Trophoblast cell (in vitro differentiated cells and primary cell): ENCODE data around the gene CSN1S1.

Experiments
- DNase-seq, 2 donors: peaks; one replicate each; pipeline ENCODE4 v3.0.0-alpha.2; 2016
- H2AFZ ChIP-seq: 2 replicates; pipeline ENCODE4 v1.6.1; 2013; ENCODE audit warnings: low read length, moderate library complexity, mild to moderate bottlenecking; ENCODE audit not compliant: insufficient read depth, poor library complexity
- H2AK5ac ChIP-seq: 2 replicates; pipeline ENCODE4 v1.6.1; 2013; ENCODE audit warnings: mild to moderate bottlenecking, low read length
- H2BK120ac ChIP-seq: 2 replicates; pipeline ENCODE4 v1.6.1; 2013; ENCODE audit warnings: low read length, mild to moderate bottlenecking, moderate library complexity; ENCODE audit not compliant: insufficient read depth, poor library complexity
- H2BK12ac ChIP-seq: 2 replicates; pipeline ENCODE4 v1.6.1; 2013; ENCODE audit warnings: mild to moderate bottlenecking, low read length, moderate library complexity
- H2BK5ac ChIP-seq: 2 replicates; pipeline ENCODE4 v1.6.1; 2013; ENCODE audit warnings: low read length, low read depth, moderate library complexity, mild to moderate bottlenecking; ENCODE audit not compliant: poor library complexity
- H3K14ac ChIP-seq: 2 replicates; pipeline ENCODE4 v1.6.1; 2013; ENCODE audit warnings: mild to moderate bottlenecking, low read length
- H3K18ac ChIP-seq: 2 replicates; pipeline ENCODE4 v1.6.1; 2013; ENCODE audit warnings: mild to moderate bottlenecking, low read length
- H3K23ac ChIP-seq: 2 replicates; pipeline ENCODE4 v1.6.1; 2013; ENCODE audit warnings: low read length
- H3K27ac ChIP-seq: 2 replicates; pipeline ENCODE4 v1.5.1; 2013; ENCODE audit warnings: low read depth, mild to moderate bottlenecking, inconsistent platforms, low read length, moderate library complexity
- H3K27me3 ChIP-seq: 2 replicates; pipeline ENCODE4 v1.6.1; 2013; ENCODE audit warnings: inconsistent platforms, mild to moderate bottlenecking, low read length, moderate library complexity; ENCODE audit not compliant: insufficient read depth
- H3K36me3 ChIP-seq, 2 experiments: 1 replicate in 1 of 2; 2 replicates in 1 of 2; pipeline ENCODE4 v1.6.1; 2013; ENCODE audit warnings: low read length in 2 of 2, mild to moderate bottlenecking in 2 of 2, moderate library complexity in 1 of 2; ENCODE audit not compliant: insufficient read depth in 2 of 2, control insufficient read depth in 1 of 2
- H3K4ac ChIP-seq: 2 replicates; pipeline ENCODE4 v1.6.1; 2013; ENCODE audit warnings: low read depth, mild to moderate bottlenecking, low read length, moderate library complexity
- H3K4me1 ChIP-seq, 2 experiments: 1 replicate in 1 of 2; 2 replicates in 1 of 2; pipeline ENCODE4 v1.6.1; 2013; ENCODE audit warnings: low read length in 2 of 2, mild to moderate bottlenecking in 2 of 2, moderate library complexity in 1 of 2; ENCODE audit not compliant: insufficient read depth in 2 of 2, control insufficient read depth in 1 of 2
- H3K4me2 ChIP-seq: 2 replicates; pipeline ENCODE4 v1.6.1; 2013; ENCODE audit warnings: inconsistent platforms, mild to moderate bottlenecking, low read length, moderate library complexity
- H3K4me3 ChIP-seq: 2 replicates; pipeline ENCODE4 v1.5.1; 2013; ENCODE audit warnings: mild to moderate bottlenecking, low read depth, low read length, inconsistent platforms
- H3K79me1 ChIP-seq: one replicate; pipeline ENCODE4 v1.6.1; 2013; ENCODE audit warnings: low read length
- H3K79me2 ChIP-seq: 2 replicates; pipeline ENCODE4 v1.6.1; 2013; ENCODE audit warnings: low read length, mild to moderate bottlenecking; ENCODE audit not compliant: control insufficient read depth, insufficient read depth, poor library complexity
- H3K9ac ChIP-seq: 2 replicates; pipeline ENCODE4 v1.6.1; 2013; ENCODE audit warnings: mild to moderate bottlenecking, low read length
- H3K9me3 ChIP-seq: 2 replicates; pipeline ENCODE4 v1.6.1; 2013; ENCODE audit warnings: low read depth, mild to moderate bottlenecking, control low read depth, inconsistent platforms, low read length; ENCODE audit not compliant: insufficient read depth
- H4K12ac ChIP-seq: 2 replicates; pipeline ENCODE4 v1.6.1; 2013; ENCODE audit warnings: low read depth, mild to moderate bottlenecking, low read length, moderate library complexity
- H4K8ac ChIP-seq: 2 replicates; pipeline ENCODE4 v1.6.1; 2013; ENCODE audit warnings: low read depth, mild to moderate bottlenecking, low read length, moderate library complexity
- H4K91ac ChIP-seq: one replicate; pipeline ENCODE4 v1.6.1; 2013; ENCODE audit warnings: low read depth, mild to moderate bottlenecking, low read length, moderate library complexity
- WGBS: extraction: QIAGEN DNeasy Blood & Tissue Kit; methylation state at CpG from one replicate; pipeline ENCODE4 v1.1.7; 2013; ENCODE audit warnings: missing lambda C conversion rate; ENCODE audit not compliant: insufficient read length, insufficient coverage; ENCODE audit errors: extremely low coverage; 5-methylcytosine and 5-hydroxymethylcytosine counted together

Gene CSN1S1

GRCh38 chr4:69934150-69934549 is 3.3 kb downstream of the CSN1S1 start:
- Histone ChIP-seq H2BK120ac (no peak overlapping the region), H3K27me3 (no peaks in the 10 kb centered on the region), H3K4me3 (no peak overlapping the region), H3K4ac (no peak overlapping the region), H3K4me2 (no peak overlapping the region), H3K14ac (no peak overlapping the region), H3K4me1 (no peaks in the 10 kb centered on the region), H4K8ac (no peak overlapping the region), H3K79me1 (no peaks in the 10 kb centered on the region), H4K12ac (no peak overlapping the region), H3K23ac (no peak overlapping the region), H4K91ac (no peak overlapping the region), H2BK12ac (no peak overlapping the region), H3K79me2 (no peaks in the 10 kb centered on the region), H3K9ac (no peak overlapping the region), H2AFZ (no peak overlapping the region), H3K36me3 (no peaks in the 10 kb centered on the region), H3K18ac (no peak overlapping the region), H2AK5ac (no peak overlapping the region), H3K9me3 (no peaks in the 10 kb centered on the region), H3K27ac (no peak overlapping the region), H2BK5ac (no peak overlapping the region)
- WGBS: no CpG with 5 or more reads among the region's 4 CpGs
- no peak for DNase-seq

GRCh38 chr4:69936566-69936965 is 5.7 kb downstream of the CSN1S1 start:
- Histone ChIP-seq H3K4me1 (no peaks in the 10 kb centered on the region), H3K79me1 (no peaks in the 10 kb centered on the region), H3K4me2 (no peak overlapping the region), H3K18ac (no peak overlapping the region), H3K27ac (no peak overlapping the region), H3K4me3 (no peak overlapping the region), H3K14ac (no peak overlapping the region), H2BK5ac (no peak overlapping the region), H2BK12ac (no peak overlapping the region), H4K12ac (no peak overlapping the region), H3K36me3 (no peaks in the 10 kb centered on the region), H2BK120ac (no peak overlapping the region), H3K23ac (no peak overlapping the region), H3K9me3 (no peaks in the 10 kb centered on the region), H3K27me3 (no peaks in the 10 kb centered on the region), H3K4ac (no peak overlapping the region), H2AFZ (no peak overlapping the region), H3K79me2 (no peaks in the 10 kb centered on the region), H3K9ac (no peak overlapping the region), H4K91ac (no peak overlapping the region), H4K8ac (no peak overlapping the region), H2AK5ac (no peak overlapping the region)
- peak in 1 of 2 donors; percentile 47 for DNase-seq

GRCh38 chr4:69951602-69952001 is 20.7 kb downstream of the CSN1S1 start:
- H3K79me1 ChIP-seq: no peaks in the 10 kb centered on the region
- no peak overlapping the region for H4K91ac ChIP-seq
- H3K23ac ChIP-seq: no peak overlapping the region
- no CpG with 5 or more reads among the region's 3 CpGs for WGBS
- no peak overlapping the region for H2BK5ac ChIP-seq
- no peak overlapping the region for H2AFZ ChIP-seq
- H4K12ac ChIP-seq: no peak overlapping the region
- H4K8ac ChIP-seq: no peak overlapping the region
- no peak for DNase-seq
- H3K14ac ChIP-seq: no peak overlapping the region
- H3K4me3 ChIP-seq: no peak overlapping the region
- H2BK12ac ChIP-seq: no peak overlapping the region
- no peaks in the 10 kb centered on the region for H3K9me3 ChIP-seq
- H3K4ac ChIP-seq: no peak overlapping the region
- H3K27me3 ChIP-seq: no peaks in the 10 kb centered on the region
- H3K4me2 ChIP-seq: no peak overlapping the region
- H3K18ac ChIP-seq: no peak overlapping the region
- no peak overlapping the region for H3K27ac ChIP-seq
- no peak overlapping the region for H2BK120ac ChIP-seq
- no peaks in the 10 kb centered on the region for H3K4me1 ChIP-seq
- no peak overlapping the region for H3K9ac ChIP-seq
- no peaks in the 10 kb centered on the region for H3K36me3 ChIP-seq
- no peak overlapping the region for H2AK5ac ChIP-seq
- H3K79me2 ChIP-seq: no peaks in the 10 kb centered on the region

- H3K4me1 ChIP-seq: no peaks in the 10 kb centered on the region
- no peaks in the 10 kb centered on the region for H3K79me2 ChIP-seq
- no peak overlapping the region for H3K27ac ChIP-seq
- no peak overlapping the region for H3K18ac ChIP-seq
- H4K12ac ChIP-seq: peak overlapping the region; percentile 16
- H3K79me1 ChIP-seq: no peaks in the 10 kb centered on the region
- no peak overlapping the region for H2AK5ac ChIP-seq
- H4K8ac ChIP-seq: no peak overlapping the region
- no peak overlapping the region for H4K91ac ChIP-seq
- H3K14ac ChIP-seq: no peak overlapping the region
- H3K9me3 ChIP-seq: no peaks in the 10 kb centered on the region
- no peak overlapping the region for H3K4me3 ChIP-seq
- H2BK120ac ChIP-seq: no peak overlapping the region
- no peak overlapping the region for H3K23ac ChIP-seq
- no peaks in the 10 kb centered on the region for H3K27me3 ChIP-seq
- H2BK12ac ChIP-seq: no peak overlapping the region
- no CpG with 5 or more reads among the region's 1 CpG for WGBS
- no peak overlapping the region for H3K4me2 ChIP-seq
- H3K9ac ChIP-seq: no peak overlapping the region
- H2AFZ ChIP-seq: no peak overlapping the region
- no peak overlapping the region for H2BK5ac ChIP-seq
- H3K36me3 ChIP-seq: no peaks in the 10 kb centered on the region
- DNase-seq: no peak
- H3K4ac ChIP-seq: no peak overlapping the region
Measured at GRCh38 chr4:69957209-69957608, 26.3 kb downstream of the CSN1S1 start.
